Breast epithelium (tissue), 3 donors: ENCODE data around the gene PLTP.

Source experiments
- POLR2A ChIP-seq: fragments of 450-650 bp; IDR thresholded peaks from one replicate; pipeline ENCODE4 v1.6.1; 2016; ENCODE audit warnings: antibody characterized with exemption, mild to moderate bottlenecking, moderate library complexity
- TF ChIP-seq, protein P1 (sequence below), 3 donors: fragments of 450-650 bp; IDR thresholded peaks; one replicate each; pipeline ENCODE4 v1.5.1; 2016 to 2017; ENCODE audit warnings: antibody characterized with exemption in 3 of 3, mild to moderate bottlenecking in 3 of 3, moderate library complexity in 3 of 3

DNA sequence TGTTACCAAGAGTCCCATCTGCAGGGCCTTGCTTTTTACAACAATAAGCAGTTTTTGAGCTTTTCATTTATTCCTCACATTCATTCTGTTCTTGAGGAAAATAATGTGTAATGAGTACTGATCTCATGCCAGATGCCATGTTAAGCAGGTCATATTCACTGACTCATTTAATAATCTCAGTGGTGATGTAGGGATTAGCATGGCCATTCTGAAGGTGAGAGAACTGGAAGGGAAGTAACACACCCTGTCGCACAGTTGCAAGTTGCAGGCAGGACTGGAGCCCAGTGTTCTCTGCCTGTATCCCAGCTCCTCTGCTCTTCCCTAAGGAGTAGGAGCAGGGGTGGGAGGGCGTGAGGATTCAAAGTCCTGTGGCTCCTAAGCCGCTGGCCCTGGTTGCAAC is 28.1 kb upstream of the PLTP start:
- TF ChIP-seq, protein P1, sequence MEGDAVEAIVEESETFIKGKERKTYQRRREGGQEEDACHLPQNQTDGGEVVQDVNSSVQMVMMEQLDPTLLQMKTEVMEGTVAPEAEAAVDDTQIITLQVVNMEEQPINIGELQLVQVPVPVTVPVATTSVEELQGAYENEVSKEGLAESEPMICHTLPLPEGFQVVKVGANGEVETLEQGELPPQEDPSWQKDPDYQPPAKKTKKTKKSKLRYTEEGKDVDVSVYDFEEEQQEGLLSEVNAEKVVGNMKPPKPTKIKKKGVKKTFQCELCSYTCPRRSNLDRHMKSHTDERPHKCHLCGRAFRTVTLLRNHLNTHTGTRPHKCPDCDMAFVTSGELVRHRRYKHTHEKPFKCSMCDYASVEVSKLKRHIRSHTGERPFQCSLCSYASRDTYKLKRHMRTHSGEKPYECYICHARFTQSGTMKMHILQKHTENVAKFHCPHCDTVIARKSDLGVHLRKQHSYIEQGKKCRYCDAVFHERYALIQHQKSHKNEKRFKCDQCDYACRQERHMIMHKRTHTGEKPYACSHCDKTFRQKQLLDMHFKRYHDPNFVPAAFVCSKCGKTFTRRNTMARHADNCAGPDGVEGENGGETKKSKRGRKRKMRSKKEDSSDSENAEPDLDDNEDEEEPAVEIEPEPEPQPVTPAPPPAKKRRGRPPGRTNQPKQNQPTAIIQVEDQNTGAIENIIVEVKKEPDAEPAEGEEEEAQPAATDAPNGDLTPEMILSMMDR (IDR thresholded peaks at IDR 0.05) = no peak
- no peak for TF ChIP-seq POLR2A
